Cerebellar cortex (tissue), 1 donor: ENCODE measurements around the gene DISP2.

ENCODE experiments used
- DNase-seq: peaks from one replicate; pipeline ENCODE4 v3.0.0-alpha.2; 2015; ENCODE audit warnings: low spot score

The DISP2 gene

DNA sequence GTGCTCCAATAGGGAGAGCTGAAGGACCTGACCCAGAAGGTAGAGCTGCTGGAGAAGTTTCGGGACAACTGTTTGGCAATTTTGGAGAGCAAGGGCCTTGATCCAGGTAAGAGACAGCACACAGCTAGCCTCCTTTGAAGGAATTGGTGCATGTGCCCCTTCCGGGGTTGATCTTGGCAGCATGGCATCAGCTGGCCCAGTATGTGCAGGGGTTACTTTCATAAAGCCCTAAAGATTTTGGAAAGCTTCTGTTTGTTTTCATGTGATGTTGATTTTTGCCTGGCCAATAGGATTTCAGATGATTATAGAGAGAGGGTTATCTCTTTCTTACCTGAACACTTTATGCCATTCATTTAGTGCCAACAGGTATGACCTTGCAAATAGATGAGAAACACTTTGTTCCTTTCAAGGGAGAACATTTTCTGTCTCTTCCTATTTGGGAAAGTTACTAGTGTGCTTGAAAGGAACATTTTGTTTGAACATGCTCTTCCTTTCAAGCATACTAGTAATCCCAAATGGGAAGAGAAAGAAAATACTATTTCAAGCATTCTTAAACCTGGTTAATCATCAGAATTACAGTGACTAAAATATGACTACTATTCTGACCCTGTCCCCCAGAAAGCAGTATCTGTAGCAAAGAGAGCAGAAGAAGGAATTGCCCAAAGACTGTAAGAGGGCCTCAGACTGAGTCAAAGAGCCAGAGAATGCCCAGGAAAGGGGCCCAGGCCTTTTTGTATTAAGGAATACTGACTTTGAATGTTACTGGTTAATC is 32.0 kb downstream of the DISP2 start:
- DNase-seq = no peak

- no peak for DNase-seq
Measured at GRCh38 chr15:40392986-40393948, 35.2 kb downstream of the DISP2 start.

- no peak for DNase-seq
Measured at GRCh38 chr15:40397688-40398412, 39.8 kb downstream of the DISP2 start.

GRCh38 chr15:40398413-40398873 is 40.4 kb downstream of the DISP2 start:
- no peak for DNase-seq

DNA sequence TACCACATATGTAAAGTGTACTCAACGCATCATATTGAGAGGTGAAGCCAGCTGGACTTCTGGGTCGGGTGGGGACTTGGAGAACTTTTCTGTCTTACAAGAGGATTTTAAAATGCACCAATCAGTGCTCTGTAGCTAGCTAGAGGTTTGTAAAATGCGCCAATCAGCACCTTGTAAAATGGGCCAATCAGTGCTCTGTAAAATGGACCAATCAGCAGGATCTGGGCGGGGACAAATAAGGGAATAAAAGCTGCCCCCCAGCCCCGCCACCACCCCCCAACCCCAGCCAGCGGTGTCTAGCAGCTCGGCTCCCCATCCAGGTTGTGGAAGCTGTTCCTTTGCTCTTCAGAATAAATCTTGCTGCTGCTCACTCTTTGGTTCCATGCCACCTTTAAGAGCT is 41.4 kb downstream of the DISP2 start:
- no peak for DNase-seq

GRCh38 chr15:40405501-40406381 is 47.7 kb downstream of the DISP2 start, which contains the start of gene IVD:
Gene IVD, plus strand, starts transcription at chr15:40405795. Its CDS starts 33 bp downstream, at chr15:40405828.
- DNase-seq = peak; percentile 97

GRCh38 chr15:40407330-40407990 is 49.4 kb downstream of the DISP2 start:
- no peak for DNase-seq

- DNase-seq = no peak
Measured at GRCh38 chr15:40409366-40409765, 51.3 kb downstream of the DISP2 start.

- DNase-seq = no peak
Measured at GRCh38 chr15:40410476-40410875, 52.5 kb downstream of the DISP2 start.

GRCh38 chr15:40412095-40412759 is 54.2 kb downstream of the DISP2 start:
- no peak for DNase-seq

DNA sequence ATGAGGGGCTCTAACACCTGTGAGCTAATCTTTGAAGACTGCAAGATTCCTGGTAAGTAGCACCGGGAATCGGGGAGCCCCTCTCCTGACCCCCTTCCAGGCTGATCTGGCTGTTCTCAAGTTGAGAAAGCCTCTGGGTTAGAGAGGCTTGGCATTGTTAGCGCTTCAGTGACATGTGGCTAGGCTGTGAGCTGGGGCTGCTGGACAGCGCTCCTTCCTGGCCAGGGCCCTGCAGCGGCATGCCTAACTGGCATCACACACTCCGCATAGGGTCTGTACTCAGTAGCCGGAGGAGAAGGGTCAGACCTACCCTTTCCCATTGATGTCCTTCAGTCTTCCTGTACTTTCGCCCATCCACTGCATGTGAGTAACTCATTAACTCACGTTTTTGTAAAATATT is 55.0 kb downstream of the DISP2 start:
- DNase-seq = no peak

- no peak for DNase-seq
Measured at GRCh38 chr15:40414816-40415215, 56.8 kb downstream of the DISP2 start.

DNA sequence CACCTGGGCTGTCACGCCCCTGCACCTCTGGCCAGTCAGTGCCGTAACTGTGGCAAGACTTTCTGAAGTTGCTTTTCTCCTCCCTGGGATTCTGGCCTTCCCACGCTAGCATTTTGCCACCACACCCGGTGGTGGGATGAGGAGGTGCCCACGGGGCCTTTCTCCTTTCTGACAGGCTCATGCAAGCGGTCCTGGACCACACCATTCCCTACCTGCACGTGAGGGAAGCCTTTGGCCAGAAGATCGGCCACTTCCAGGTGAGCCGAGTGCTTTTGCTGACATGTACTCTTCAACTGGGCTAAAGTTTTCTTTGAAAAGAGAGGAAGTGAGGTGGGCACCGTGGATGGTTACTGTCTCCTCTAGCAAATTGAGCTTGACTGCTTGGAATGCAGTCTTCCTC is 57.2 kb downstream of the DISP2 start:
- no peak for DNase-seq

DNA sequence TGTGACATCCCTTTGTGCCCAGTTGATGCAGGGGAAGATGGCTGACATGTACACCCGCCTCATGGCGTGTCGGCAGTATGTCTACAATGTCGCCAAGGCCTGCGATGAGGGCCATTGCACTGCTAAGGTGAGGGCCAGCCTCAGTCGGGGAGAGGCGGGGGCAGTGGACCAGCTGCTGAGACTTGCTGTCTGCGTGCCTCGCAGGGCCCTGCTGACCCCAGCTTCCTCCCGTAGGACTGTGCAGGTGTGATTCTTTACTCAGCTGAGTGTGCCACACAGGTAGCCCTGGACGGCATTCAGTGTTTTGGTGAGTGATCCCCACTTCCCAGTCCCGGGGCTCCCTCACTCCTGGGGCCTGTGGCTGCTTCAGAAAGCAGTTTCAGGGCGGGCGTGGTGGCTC is 58.0 kb downstream of the DISP2 start:
- DNase-seq = no peak

DNA sequence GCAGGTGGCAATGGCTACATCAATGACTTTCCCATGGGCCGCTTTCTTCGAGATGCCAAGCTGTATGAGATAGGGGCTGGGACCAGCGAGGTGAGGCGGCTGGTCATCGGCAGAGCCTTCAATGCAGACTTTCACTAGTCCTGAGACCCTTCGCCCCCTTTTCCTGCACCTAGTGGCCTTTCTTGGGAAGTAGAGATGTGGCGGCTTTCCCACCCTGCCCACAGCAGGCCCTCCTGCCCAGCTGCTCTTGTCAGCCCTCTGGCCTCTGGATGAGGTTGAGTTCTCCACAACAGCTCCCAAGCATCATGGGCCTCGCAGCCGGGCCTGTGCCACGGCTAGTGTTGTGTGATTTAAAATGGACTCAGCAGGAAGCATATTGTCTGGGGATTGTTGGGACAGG is 60.1 kb downstream of the DISP2 start:
- DNase-seq = no peak

- no peak for DNase-seq
Measured at GRCh38 chr15:40420071-40420713, 62.2 kb downstream of the DISP2 start.

DNA sequence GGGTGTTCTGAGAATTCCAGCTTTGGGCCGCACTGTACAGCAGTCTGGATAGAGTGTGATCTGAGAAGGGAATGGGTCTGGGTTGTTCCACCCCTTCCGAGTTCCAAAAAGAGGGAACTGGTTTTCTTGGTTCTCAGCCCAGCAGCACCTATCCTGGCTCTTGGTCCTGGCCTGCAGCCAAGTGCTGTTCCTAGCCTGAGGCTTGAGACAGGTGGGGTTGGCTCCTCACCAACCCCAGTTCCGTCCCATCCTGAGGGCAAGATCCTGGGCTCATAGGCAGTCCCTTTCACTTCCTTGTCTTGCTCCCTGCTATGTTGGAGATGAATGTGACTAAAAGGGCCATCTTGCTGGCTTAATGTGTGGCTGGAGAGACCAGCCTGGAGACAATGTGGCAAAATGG is 62.8 kb downstream of the DISP2 start:
- peak; percentile 61 for DNase-seq

GRCh38 chr15:40421246-40422157 is 63.5 kb downstream of the DISP2 start:
- DNase-seq = peak; percentile 75
